ENCODE data around the gene MARCHF11. TPM values are rescaled to one million over a fixed set of nuclear protein-coding genes. Genes with fewer than 3 reads are reported as not detected.

MARCHF11 gene
- total and polyA plus RNA-seq, 2 experiments from 2014 or later: 0.17 to 1.5 TPM

GRCh38 chr5:16140944-16141343 is 38.6 kb downstream of the MARCHF11 start:
- Histone ChIP-seq H3K9me2 (ENCODE audit: insufficient read depth) (no peaks in the 10 kb centered on the region), H3K4me1 (ENCODE audit: insufficient read depth) (no peaks in the 10 kb centered on the region), H3K4me3 (no peak overlapping the region), H3K4me2 (no peak overlapping the region), H3K27ac (ENCODE audit: low read depth) (no peak overlapping the region), H2AFZ (no peak overlapping the region), H3F3A (replicated peaks; ENCODE audit: low read depth) (no peaks in the 10 kb centered on the region), H4K20me1 (replicated peaks; ENCODE audit: insufficient read depth) (no peaks in the 10 kb centered on the region), H3K79me2 (replicated peaks; ENCODE audit: insufficient read depth) (no peaks in the 10 kb centered on the region), H3K36me3 (ENCODE audit: insufficient read depth) (peaks cover 5% of the 10 kb centered on the region), H3K27me3 (ENCODE audit: insufficient read depth) (no peaks in the 10 kb centered on the region)
- H3K9me3 Mint-ChIP-seq: peaks cover 29% of the 10 kb centered on the region
- TF ChIP-seq EZH2phosphoT487 (IDR thresholded peaks at IDR 0.05; ENCODE audit: unreplicated experiment) (no peak), CREB1 (CRISPR knock-in tag; IDR thresholded peaks at IDR 0.05; ENCODE audit: low read depth) (no peak), EZH2 (IDR thresholded peaks at IDR 0.05; ENCODE audit: low read depth, unreplicated experiment) (no peak), JUNB (IDR thresholded peaks at IDR 0.05; ENCODE audit: unreplicated experiment) (no peak), POLR2AphosphoS5 (IDR thresholded peaks at IDR 0.05; ENCODE audit: low read depth) (no peak), ZNF114 (CRISPR knock-in tag; IDR thresholded peaks at IDR 0.05) (no peak), ZNF331 (CRISPR knock-in tag; IDR thresholded peaks at IDR 0.05; ENCODE audit: low read depth) (no peak), NANOG (IDR thresholded peaks at IDR 0.05; ENCODE audit: borderline replicate concordance) (no peak), REST (IDR thresholded peaks at IDR 0.05; ENCODE audit: unreplicated experiment) (no peak), STAT1 (IDR thresholded peaks at IDR 0.05; ENCODE audit: unreplicated experiment) (no peak)
- TF ChIP-seq, protein P1, sequence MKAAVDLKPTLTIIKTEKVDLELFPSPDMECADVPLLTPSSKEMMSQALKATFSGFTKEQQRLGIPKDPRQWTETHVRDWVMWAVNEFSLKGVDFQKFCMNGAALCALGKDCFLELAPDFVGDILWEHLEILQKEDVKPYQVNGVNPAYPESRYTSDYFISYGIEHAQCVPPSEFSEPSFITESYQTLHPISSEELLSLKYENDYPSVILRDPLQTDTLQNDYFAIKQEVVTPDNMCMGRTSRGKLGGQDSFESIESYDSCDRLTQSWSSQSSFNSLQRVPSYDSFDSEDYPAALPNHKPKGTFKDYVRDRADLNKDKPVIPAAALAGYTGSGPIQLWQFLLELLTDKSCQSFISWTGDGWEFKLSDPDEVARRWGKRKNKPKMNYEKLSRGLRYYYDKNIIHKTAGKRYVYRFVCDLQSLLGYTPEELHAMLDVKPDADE (IDR thresholded peaks at IDR 0.05): no peak
- TF ChIP-seq, protein P2, sequence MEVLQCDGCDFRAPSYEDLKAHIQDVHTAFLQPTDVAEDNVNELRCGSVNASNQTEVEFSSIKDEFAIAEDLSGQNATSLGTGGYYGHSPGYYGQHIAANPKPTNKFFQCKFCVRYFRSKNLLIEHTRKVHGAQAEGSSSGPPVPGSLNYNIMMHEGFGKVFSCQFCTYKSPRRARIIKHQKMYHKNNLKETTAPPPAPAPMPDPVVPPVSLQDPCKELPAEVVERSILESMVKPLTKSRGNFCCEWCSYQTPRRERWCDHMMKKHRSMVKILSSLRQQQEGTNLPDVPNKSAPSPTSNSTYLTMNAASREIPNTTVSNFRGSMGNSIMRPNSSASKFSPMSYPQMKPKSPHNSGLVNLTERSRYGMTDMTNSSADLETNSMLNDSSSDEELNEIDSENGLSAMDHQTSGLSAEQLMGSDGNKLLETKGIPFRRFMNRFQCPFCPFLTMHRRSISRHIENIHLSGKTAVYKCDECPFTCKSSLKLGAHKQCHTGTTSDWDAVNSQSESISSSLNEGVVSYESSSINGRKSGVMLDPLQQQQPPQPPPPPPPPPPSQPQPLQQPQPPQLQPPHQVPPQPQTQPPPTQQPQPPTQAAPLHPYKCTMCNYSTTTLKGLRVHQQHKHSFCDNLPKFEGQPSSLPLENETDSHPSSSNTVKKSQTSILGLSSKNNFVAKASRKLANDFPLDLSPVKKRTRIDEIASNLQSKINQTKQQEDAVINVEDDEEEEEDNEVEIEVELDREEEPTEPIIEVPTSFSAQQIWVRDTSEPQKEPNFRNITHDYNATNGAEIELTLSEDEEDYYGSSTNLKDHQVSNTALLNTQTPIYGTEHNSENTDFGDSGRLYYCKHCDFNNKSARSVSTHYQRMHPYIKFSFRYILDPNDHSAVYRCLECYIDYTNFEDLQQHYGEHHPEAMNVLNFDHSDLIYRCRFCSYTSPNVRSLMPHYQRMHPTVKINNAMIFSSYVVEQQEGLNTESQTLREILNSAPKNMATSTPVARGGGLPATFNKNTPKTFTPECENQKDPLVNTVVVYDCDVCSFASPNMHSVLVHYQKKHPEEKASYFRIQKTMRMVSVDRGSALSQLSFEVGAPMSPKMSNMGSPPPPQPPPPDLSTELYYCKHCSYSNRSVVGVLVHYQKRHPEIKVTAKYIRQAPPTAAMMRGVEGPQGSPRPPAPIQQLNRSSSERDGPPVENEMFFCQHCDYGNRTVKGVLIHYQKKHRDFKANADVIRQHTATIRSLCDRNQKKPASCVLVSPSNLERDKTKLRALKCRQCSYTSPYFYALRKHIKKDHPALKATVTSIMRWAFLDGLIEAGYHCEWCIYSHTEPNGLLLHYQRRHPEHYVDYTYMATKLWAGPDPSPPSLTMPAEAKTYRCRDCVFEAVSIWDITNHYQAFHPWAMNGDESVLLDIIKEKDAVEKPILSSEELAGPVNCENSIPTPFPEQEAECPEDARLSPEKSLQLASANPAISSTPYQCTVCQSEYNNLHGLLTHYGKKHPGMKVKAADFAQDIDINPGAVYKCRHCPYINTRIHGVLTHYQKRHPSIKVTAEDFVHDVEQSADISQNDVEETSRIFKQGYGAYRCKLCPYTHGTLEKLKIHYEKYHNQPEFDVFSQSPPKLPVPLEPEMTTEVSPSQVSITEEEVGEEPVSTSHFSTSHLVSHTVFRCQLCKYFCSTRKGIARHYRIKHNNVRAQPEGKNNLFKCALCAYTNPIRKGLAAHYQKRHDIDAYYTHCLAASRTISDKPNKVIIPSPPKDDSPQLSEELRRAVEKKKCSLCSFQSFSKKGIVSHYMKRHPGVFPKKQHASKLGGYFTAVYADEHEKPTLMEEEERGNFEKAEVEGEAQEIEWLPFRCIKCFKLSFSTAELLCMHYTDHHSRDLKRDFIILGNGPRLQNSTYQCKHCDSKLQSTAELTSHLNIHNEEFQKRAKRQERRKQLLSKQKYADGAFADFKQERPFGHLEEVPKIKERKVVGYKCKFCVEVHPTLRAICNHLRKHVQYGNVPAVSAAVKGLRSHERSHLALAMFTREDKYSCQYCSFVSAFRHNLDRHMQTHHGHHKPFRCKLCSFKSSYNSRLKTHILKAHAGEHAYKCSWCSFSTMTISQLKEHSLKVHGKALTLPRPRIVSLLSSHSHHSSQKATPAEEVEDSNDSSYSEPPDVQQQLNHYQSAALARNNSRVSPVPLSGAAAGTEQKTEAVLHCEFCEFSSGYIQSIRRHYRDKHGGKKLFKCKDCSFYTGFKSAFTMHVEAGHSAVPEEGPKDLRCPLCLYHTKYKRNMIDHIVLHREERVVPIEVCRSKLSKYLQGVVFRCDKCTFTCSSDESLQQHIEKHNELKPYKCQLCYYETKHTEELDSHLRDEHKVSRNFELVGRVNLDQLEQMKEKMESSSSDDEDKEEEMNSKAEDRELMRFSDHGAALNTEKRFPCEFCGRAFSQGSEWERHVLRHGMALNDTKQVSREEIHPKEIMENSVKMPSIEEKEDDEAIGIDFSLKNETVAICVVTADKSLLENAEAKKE (CRISPR knock-in tag; IDR thresholded peaks at IDR 0.05): no peak
- TF ChIP-seq, protein P3, sequence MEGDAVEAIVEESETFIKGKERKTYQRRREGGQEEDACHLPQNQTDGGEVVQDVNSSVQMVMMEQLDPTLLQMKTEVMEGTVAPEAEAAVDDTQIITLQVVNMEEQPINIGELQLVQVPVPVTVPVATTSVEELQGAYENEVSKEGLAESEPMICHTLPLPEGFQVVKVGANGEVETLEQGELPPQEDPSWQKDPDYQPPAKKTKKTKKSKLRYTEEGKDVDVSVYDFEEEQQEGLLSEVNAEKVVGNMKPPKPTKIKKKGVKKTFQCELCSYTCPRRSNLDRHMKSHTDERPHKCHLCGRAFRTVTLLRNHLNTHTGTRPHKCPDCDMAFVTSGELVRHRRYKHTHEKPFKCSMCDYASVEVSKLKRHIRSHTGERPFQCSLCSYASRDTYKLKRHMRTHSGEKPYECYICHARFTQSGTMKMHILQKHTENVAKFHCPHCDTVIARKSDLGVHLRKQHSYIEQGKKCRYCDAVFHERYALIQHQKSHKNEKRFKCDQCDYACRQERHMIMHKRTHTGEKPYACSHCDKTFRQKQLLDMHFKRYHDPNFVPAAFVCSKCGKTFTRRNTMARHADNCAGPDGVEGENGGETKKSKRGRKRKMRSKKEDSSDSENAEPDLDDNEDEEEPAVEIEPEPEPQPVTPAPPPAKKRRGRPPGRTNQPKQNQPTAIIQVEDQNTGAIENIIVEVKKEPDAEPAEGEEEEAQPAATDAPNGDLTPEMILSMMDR (conservative IDR thresholded peaks at IDR 0.05; ENCODE audit: low read depth in 2 of 2): no peak
- ATAC-seq: no peak
- peaks cover 23% of the 10 kb centered on the region for H3K36me3 Mint-ChIP-seq (ENCODE audit: low read depth)
- no peaks in the 10 kb centered on the region for H3K4me1 Mint-ChIP-seq
- H3K27ac Mint-ChIP-seq: no peak overlapping the region
- no peaks in the 10 kb centered on the region for H3K27me3 Mint-ChIP-seq (ENCODE audit: insufficient read depth, low read depth, poor library complexity)
- no peak overlapping the region for H3K4me3 Mint-ChIP-seq
- no peak for DNase-seq (ENCODE audit: low spot score)

Measured in GM23338 (cell line).